Measurements from ENCODE around the gene FAM83F.

- TF ChIP-seq CTCF (conservative IDR thresholded peaks at IDR 0.05) (no peak), EZH2 (IDR thresholded peaks at IDR 0.05; ENCODE audit: low read depth) (no peak)
Observed at GRCh38 chr22:40026641-40027040, 31.9 kb downstream of the FAM83F start.
